AG09319 (cell line): ENCODE measurements around the gene FHDC1.

Experiments
- DNase-seq: peaks from one replicate; pipeline ENCODE4 v3.0.0-alpha.2; 2010; ENCODE audit warnings: low read depth; ENCODE audit errors: extremely low read depth
- TF ChIP-seq, protein P1 (sequence below): IDR thresholded peaks from 2 replicates; pipeline ENCODE4 v1.5.1; 2011; ENCODE audit warnings: low read depth, mild to moderate bottlenecking, inconsistent platforms, low read length, moderate library complexity

FHDC1 gene

DNA sequence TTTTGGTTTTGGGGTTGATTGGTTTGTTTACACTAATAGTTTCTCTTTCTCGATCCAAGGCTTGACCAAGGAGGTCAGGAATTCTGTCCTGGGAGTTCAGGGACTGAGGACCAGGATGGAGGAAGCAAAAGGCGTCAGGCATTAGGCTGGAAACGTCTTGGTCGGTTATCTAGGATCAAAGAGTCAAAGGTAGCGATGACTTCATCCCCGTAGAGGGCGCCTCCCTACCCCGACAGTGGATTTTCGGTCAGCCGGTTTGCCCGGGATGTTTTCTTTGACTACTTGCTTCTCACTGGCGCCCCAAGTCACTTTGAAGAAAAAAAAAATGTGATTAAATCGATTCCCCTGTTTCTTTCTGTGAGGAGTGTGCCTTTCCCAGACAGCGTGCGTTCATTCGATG is 980 bp upstream of the FHDC1 start:
- DNase-seq: no peak
- TF ChIP-seq, protein P1, sequence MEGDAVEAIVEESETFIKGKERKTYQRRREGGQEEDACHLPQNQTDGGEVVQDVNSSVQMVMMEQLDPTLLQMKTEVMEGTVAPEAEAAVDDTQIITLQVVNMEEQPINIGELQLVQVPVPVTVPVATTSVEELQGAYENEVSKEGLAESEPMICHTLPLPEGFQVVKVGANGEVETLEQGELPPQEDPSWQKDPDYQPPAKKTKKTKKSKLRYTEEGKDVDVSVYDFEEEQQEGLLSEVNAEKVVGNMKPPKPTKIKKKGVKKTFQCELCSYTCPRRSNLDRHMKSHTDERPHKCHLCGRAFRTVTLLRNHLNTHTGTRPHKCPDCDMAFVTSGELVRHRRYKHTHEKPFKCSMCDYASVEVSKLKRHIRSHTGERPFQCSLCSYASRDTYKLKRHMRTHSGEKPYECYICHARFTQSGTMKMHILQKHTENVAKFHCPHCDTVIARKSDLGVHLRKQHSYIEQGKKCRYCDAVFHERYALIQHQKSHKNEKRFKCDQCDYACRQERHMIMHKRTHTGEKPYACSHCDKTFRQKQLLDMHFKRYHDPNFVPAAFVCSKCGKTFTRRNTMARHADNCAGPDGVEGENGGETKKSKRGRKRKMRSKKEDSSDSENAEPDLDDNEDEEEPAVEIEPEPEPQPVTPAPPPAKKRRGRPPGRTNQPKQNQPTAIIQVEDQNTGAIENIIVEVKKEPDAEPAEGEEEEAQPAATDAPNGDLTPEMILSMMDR: no peak

DNA sequence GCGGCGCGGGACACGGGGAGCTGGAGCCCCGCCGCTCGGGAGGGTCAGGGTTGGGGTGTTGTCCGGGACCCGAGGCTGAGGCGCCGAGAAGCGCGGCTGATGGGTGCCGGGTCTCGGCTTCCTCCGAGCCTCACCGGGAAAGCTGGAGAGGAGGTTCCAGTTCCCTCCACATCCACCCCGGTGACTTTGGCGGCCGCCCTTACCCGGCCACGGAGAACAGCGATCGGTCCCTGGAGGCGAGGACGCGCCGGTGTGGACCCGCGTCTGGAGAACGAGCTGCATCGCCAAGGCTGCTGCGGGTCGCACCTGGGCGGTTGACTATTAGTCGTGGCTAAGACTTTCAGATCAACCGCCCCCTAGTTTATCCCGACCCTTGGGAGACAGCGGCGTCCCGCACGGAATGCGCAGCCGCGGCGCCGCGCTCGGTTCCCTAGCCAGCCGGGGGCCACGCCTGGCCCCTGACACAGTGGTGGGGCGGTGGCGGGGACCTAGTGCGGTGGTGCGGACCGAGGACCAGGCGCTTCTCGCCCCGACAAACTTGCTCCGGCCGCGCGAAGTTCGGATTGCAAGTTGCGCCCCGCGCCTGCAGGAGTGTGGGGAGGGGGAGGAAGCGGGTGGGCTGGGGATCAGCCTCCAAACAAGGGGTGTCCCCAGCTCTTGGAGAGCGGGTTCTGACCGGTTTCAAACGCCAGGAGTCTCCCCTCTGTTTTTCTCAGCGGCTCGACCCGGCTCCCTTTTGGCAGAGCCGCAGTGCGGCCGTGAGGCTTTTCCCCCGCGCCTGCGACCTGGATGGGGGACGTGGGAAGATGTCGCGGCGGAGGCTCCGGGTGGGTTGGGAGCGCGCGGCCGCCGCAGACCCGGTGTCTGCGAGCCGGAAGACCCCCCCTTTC is 568 bp downstream of the FHDC1 start:
- DNase-seq: no peak
- TF ChIP-seq, protein P1: no peak; the same call in 1 of the 2 replicates

DNA sequence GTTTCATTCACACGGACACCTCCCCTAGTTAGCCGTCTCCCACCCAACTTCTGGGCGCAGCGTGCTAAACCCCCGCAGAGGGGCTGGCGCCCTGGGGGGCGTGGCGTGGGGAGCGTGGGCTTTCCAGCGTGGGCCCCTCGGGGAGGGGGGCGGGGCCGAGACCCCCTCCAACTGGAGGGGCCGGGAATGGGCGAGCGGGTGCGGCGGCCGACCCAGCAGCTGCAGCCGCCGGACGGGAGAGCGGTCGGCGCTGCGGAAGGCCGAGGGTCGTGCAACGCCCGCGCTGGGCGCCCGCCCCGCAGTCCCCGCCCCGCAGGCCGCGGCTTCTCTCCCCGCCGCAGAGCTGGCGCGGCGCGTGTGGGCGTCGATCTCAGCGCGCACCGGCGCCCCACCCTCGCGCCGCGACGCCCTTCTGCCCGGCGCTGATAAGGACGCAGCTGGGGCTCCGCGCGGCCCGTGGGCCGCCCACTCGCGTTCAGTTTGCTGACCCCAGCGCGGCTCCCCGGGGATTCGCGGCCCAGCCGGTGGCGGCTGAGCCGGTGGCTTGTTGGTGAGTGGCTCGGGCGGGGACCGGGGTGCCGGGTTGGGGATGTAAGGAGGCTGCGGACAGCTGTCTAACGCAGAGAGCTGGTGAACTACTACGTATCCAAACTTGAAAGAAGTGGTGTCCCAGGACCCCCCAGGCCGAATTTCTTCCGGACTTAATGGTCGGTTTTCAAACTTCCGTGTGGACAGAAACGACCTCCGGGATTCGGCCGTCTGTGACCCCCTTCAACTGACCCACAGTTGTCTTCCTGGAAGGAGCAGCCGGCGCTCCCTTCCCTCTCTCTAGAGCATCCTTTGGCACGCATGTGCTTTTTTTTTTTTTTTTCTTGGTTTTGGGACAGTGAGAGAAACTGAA is 1.5 kb downstream of the FHDC1 start:
- DNase-seq: no peak
- TF ChIP-seq, protein P1: no peak

DNA sequence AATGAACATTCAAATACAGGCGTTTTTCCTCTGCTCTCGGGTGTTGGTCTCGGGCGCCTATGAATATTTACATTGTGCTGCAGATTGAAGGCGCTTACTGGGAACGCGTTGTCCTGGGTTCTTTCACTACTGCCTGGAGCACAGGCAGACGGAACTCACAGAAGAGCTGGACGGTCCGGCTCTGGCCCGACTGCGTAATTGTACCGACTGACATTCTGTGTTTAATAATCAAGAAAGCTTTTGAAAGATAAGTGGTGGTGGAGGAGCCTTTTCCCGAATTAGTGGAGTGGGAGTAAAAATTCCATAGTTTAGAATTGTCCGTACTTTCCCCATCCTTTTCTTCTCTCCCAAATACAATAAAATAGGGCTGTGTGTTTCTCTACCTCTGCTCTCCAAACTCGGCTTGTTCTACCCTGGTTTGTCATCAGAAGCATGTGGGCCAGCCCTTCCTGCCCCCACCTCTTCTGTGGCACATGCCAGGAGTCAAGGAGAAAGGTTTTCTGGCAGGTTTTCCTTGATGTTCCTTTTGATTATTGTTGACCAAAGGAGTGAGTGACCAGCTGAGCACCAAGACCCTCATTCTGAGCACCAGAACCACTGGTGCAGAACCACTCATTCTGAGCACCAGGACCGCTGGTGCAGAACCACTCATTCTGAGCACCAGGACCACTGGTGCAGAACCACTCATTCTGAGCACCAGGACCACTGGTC is 2.3 kb downstream of the FHDC1 start:
- TF ChIP-seq, protein P1: no peak

DNA sequence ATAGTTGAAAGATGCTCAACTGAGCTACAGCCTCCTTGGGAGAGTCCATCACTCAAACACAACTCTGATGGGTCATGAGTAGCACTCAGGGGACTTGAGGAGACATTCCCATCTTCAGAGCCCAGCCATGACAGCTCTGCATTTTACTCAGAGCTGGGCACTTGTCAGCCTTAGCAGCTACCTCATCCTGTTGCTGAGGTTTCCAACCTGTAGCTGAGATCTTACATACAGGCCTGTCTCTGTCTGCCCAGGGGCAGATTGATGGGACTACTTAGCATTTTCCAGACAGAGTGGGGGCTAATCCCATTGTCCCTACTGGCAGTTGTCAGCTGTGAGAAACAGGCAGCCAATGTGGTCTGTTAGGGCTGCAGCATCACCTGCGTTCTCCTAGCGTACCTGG is 3.5 kb downstream of the FHDC1 start:
- TF ChIP-seq, protein P1: no peak
- no peak for DNase-seq

More for the DNA sequence above, 2.3 kb downstream of the FHDC1 start:
- DNase-seq: no peak

DNA sequence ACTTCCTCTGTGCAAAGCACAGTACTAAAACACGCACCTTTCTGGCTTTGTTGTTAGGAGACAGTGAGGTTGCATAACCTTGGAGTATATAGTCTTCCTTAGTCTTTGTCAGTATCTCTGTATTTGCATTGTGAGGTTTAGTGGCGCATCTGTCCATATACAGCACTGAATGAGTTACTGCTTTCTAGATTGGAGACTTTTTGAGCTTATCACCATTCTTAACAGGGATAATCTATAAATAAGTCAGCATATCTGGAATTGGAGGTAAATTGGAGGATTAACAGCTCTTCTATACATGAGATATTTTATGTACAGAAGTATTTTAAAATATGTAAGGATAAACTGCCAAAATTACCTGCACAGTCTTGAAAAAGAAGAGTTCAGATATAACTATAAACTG is 4.3 kb downstream of the FHDC1 start:
- no peak for DNase-seq

More for the DNA sequence above, 4.3 kb downstream of the FHDC1 start:
- TF ChIP-seq, protein P1: no peak
